Transverse colon (tissue), 4 donors: ENCODE measurements around the gene PGS1. TPM values are rescaled to one million over a fixed set of nuclear protein-coding genes. Genes with fewer than 3 reads are reported as not detected.

ENCODE experiments used
- DNase-seq: peaks from one replicate; pipeline ENCODE4 v3.0.0-alpha.2; 2019
- H3K27ac ChIP-seq, 4 donors: fragments of 200-600 bp; sonication (generic); 2 replicates each; pipeline ENCODE4 v1.5.1; 2016 to 2018; ENCODE audit warnings: inconsistent platforms in 4 of 4
- H3K27me3 ChIP-seq: fragments of 200-600 bp; sonication (generic); 2 replicates; pipeline ENCODE4 v1.5.1; 2017; ENCODE audit warnings: inconsistent platforms
- H3K36me3 ChIP-seq, 4 donors: fragments of 200-600 bp; sonication (generic); 2 replicates each; pipeline ENCODE4 v1.5.1; 2017 to 2019; ENCODE audit warnings: inconsistent platforms in 4 of 4
- H3K4me1 ChIP-seq, 4 donors: fragments of 200-600 bp; sonication (generic); 2 replicates each; pipeline ENCODE4 v1.5.1; 2017 to 2020; ENCODE audit warnings: inconsistent platforms in 4 of 4
- H3K4me3 ChIP-seq, 4 donors: fragments of 200-600 bp; sonication (generic); 1 replicate in 1 of 4; 2 replicates in 3 of 4; pipeline versions ENCODE4 v1.5.1 to v1.6.1; 2017 to 2019; ENCODE audit warnings: inconsistent platforms in 4 of 4
- H3K9me3 ChIP-seq, 2 donors: fragments of 200-600 bp; sonication (generic); 2 replicates each; pipeline ENCODE4 v1.5.1; 2017 to 2019; ENCODE audit warnings: inconsistent platforms in 2 of 2
- CTCF ChIP-seq, 5 experiments: fragments of 200-600 bp in 3 of 5; fragments of 450-650 bp in 2 of 5; sonication (generic) in 3 of 5; IDR thresholded peaks; 1 replicate in 2 of 5; 2 replicates in 3 of 5; pipeline ENCODE4 v1.5.1; 2016 to 2017; ENCODE audit warnings: antibody characterized with exemption in 5 of 5, inconsistent platforms in 3 of 5, mild to moderate bottlenecking in 2 of 5, moderate library complexity in 1 of 5
- EP300 ChIP-seq: sonication (generic); formaldehyde crosslinking; IDR thresholded peaks from one replicate; pipeline ENCODE4 v1.6.1; 2017; ENCODE audit warnings: antibody characterized with exemption, low read depth
- POLR2A ChIP-seq: fragments of 450-650 bp; IDR thresholded peaks from one replicate; pipeline ENCODE4 v1.6.1; 2016; ENCODE audit warnings: antibody characterized with exemption, mild to moderate bottlenecking, moderate library complexity
- POLR2AphosphoS5 ChIP-seq, 3 donors: sonication (generic); formaldehyde crosslinking; IDR thresholded peaks; one replicate each; pipeline ENCODE4 v1.6.1; 2016; ENCODE audit warnings: antibody characterized with exemption in 3 of 3
- WGBS, 2 donors: methylation state at CpG; one replicate each; pipeline ENCODE4 v1.1.5; 2018; ENCODE audit warnings: low coverage in 1 of 2; 5-methylcytosine and 5-hydroxymethylcytosine counted together
- in situ Hi-C, 4 donors: fragments of 200-750 bp; cut with MboI; loops; one replicate each; pipeline versions ENCODE4 v1.15.0 to v1.15.1; 2017; ENCODE audit warnings: low sequenced_read_pairs in 3 of 4, low pct_ligation_motif_present in 1 of 4, low pct_unique_long_range_greater_than_20kb in 1 of 4
- intact Hi-C: fragments of 100-400 bp; cut with DNase I; formaldehyde crosslinking; loops from one replicate; pipeline ENCODE4 v1.15.1; 2023; ENCODE audit warnings: low total_unique reads
- total RNA-seq, 4 donors: library from RNA; depleted of rRNA; stranded (reverse); fragments of >200 nt; gene quantifications; one replicate each; pipeline ENCODE4 v1.1.0, GENCODE V29; 2016

Gene PGS1
- total RNA-seq, 4 donors from 2014 or later, result 32.1 to 77.6 (median 60.1) TPM

- Histone ChIP-seq H3K4me3 (no peak overlapping the region), H3K27me3 (no peaks in the 10 kb centered on the region), H3K27ac (no peak overlapping the region), H3K4me1 (peaks cover 0 to 22% (median 4%) of the 10 kb centered on the region in 4 donors), H3K36me3 (no peaks in the 10 kb centered on the region), H3K9me3 (no peaks in the 10 kb centered on the region)
- intact Hi-C loops (no loop called here), in situ Hi-C loops (no loop called here)
- TF ChIP-seq POLR2A (no peak), EP300 (no peak), POLR2AphosphoS5 (IDR thresholded peaks at IDR 0.05) (no peak), CTCF (IDR thresholded peaks at IDR 0.05) (no peak)
- no peak for DNase-seq
- WGBS, 2 donors, result 80 to 91% methylated on average over 4 of the region's 4 CpGs
Measured at GRCh38 chr17:78332991-78333390, 45.5 kb upstream of the PGS1 start.

DNA sequence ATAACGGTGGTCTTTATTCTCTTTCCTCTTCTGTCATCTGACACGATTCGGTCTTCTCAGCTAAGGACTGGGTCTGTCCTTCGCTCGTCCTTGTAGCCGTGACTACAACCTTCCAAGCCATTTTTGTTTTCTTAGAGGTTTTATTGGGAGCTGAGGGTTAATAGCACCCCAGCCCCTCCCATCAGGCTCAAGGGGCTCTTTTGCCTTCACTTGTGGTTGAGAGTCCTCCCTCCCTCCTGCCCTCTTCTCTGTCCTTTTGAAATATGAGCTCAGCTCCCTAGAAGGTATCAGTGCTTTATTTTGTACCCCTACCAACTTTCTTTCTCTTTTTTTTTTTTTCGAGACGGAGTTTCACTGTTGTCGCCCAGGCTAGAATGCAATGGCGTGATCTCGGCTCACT is 43.2 kb upstream of the PGS1 start:
- DNase-seq, result no peak
- intact Hi-C loops, result no loop called here
- Histone ChIP-seq H3K4me3 (no peak overlapping the region), H3K27me3 (no peaks in the 10 kb centered on the region), H3K9me3 (no peaks in the 10 kb centered on the region), H3K27ac (no peak overlapping the region), H3K4me1 (peaks cover 0 to 33% (median 8%) of the 10 kb centered on the region in 4 donors), H3K36me3 (no peaks in the 10 kb centered on the region)
- no peak for TF ChIP-seq POLR2AphosphoS5 (IDR thresholded peaks at IDR 0.05)
- WGBS, 2 donors, result 88 to 92% methylated on average over 9 to 11 of the region's 11 CpGs
- in situ Hi-C loops, result no loop called here

DNA sequence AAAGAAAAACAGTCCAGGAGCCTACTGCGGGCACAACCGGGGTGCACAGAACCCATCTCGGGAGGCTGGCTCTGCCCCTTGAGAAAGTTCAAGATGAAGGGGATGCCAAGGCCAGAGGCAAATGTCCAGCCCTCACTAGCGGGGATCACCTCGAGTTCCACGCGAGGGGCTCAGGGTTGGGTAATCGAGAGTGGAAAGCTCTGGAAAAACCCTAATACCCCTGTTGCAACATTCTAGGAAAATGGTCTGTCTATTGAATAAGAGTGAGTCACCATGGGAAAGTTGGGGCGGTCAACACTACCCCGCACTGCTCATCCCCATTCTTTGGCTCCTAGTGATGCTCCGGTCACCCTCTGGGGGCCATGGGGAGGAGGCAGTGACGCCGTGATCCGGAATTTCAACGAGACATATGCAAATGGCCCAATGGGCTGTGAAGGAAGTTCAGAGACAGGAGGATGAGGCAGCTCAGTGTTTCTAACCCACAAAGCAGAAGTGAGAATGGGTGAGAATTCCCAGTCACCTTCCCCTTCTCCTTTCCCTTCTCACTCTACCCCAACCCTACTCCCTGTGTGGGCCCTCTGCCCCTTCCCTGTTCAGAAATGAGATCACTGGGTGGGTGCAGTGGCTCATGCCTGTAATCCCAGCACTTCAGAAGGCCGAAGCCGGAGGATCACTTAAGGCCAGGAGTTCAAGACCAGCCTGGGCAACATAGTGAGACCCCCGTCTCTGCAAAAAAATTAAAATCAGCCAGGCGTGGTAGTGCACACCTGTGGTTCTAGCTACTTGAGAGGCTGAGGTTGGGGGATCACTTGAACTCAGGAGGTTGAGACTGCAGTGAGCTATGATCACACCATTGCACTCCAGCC is 41.0 kb upstream of the PGS1 start:
- Histone ChIP-seq H3K27ac (peak overlapping the region in 2 of 4 donors; percentile 43 to 95), H3K27me3 (no peaks in the 10 kb centered on the region), H3K9me3 (no peaks in the 10 kb centered on the region), H3K4me3 (no peak overlapping the region), H3K4me1 (peaks cover 9 to 37% (median 17%) of the 10 kb centered on the region in 4 donors), H3K36me3 (no peaks in the 10 kb centered on the region)
- in situ Hi-C loops (no loop called here), intact Hi-C loops (no loop called here)
- no peak for TF ChIP-seq POLR2AphosphoS5 (IDR thresholded peaks at IDR 0.05)
- no peak for TF ChIP-seq CTCF (IDR thresholded peaks at IDR 0.05)
- no peak for TF ChIP-seq POLR2A
- TF ChIP-seq EP300, result no peak
- peak; percentile 64 for DNase-seq
- 72 to 75% methylated on average over 8 to 19 of the region's 19 CpGs for WGBS, 2 donors

- Histone ChIP-seq H3K4me3 (no peak overlapping the region), H3K9me3 (no peaks in the 10 kb centered on the region), H3K27ac (peak overlapping the region; percentile 53 to 95 (median 82)), H3K27me3 (no peaks in the 10 kb centered on the region), H3K4me1 (peaks cover 20 to 49% (median 29%) of the 10 kb centered on the region in 4 donors), H3K36me3 (no peaks in the 10 kb centered on the region)
- TF ChIP-seq CTCF (IDR thresholded peaks at IDR 0.05), result no peak
- no peak for TF ChIP-seq EP300
- peak; percentile 28 for TF ChIP-seq POLR2A
- peak; percentile 22 to 55 (median 45) for TF ChIP-seq POLR2AphosphoS5 (IDR thresholded peaks at IDR 0.05)
- 13 to 38% methylated on average over 4 to 11 of the region's 11 CpGs for WGBS, 2 donors
- intact Hi-C loops (no loop called here), in situ Hi-C loops (no loop called here)
- DNase-seq, result peak; percentile 82
Measured at GRCh38 chr17:78338486-78339259, 39.8 kb upstream of the PGS1 start.
